BJ (cell line): Measurements from ENCODE around the gene UBR3. TPM values are rescaled to one million over a fixed set of nuclear protein-coding genes. Genes with fewer than 3 reads are reported as not detected.
"Not testable (repeated sequence)": the region's sequence is repeated elsewhere in the genome, so short reads cannot be mapped to it uniquely, and the experiment has no call there.

ENCODE experiments used
- CTCF ChIA-PET: fragments of 350-600 bp; formaldehyde crosslinking; extraction: SDS; loops from one replicate; lab custom pipeline; 2021; ENCODE audit warnings: antibody characterized with exemption, inconsistent platforms; lab: Yijun Ruan, JAX
- POLR2A ChIA-PET: fragments of 300-600 bp; sonication (Branson Sonifier 250); formaldehyde crosslinking; extraction: SDS; loops from one replicate; lab custom pipeline; 2021; ENCODE audit warnings: antibody characterized with exemption; lab: Charles Lee
- DNase-seq: peaks from one replicate; pipeline ENCODE4 v3.0.0-alpha.2; 2011; ENCODE audit warnings: low read depth
- H3K27me3 ChIP-seq: 2 replicates; pipeline ENCODE4 v1.6.0; 2011; ENCODE audit warnings: low read length; ENCODE audit not compliant: control insufficient read depth, insufficient read depth
- H3K36me3 ChIP-seq: 2 replicates; pipeline ENCODE4 v1.5.1; 2011; ENCODE audit warnings: low read length; ENCODE audit not compliant: control insufficient read depth, insufficient read depth
- H3K4me3 ChIP-seq: 2 replicates; pipeline ENCODE4 v1.5.1; 2011; ENCODE audit warnings: low read depth, mild to moderate bottlenecking, control low read depth, low read length
- polyA plus RNA-seq: library from polyadenylated mRNA; depleted of rRNA; stranded (reverse); fragments of >200 nt; gene quantifications from 2 replicates; pipeline ENCODE4 v1.2.3, GENCODE V29; 2011
- TF ChIP-seq, protein P1 (sequence below): IDR thresholded peaks from 2 replicates; pipeline ENCODE4 v1.5.1; 2011; ENCODE audit warnings: low read depth, mild to moderate bottlenecking, control low read depth, inconsistent platforms, low read length, moderate library complexity; ENCODE audit not compliant: insufficient read depth

Gene UBR3
- polyA plus RNA-seq, 1 experiment = 7.5 TPM

DNA sequence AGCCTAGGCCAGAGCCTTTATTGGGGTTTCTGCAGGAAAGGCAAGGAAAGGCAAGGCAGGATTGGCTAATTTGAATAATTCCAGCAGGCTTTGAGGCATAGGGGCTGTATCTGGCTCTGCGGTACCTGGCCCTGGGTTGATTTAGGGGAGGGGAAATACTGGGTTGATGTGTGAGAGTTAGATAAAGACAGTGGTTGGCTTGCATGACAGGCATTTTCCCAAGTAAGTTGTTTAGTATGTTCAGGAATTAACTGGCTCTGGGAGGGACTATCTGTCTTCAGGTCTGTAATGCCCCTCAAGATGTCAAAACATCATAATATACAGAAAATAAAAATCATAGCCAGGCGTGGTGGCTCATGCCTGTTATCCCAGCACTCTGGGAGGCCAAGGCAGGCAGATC lies 98.7 kb downstream of the UBR3 start:
- no peak overlapping the region for H3K4me3 ChIP-seq
- TF ChIP-seq, protein P1, sequence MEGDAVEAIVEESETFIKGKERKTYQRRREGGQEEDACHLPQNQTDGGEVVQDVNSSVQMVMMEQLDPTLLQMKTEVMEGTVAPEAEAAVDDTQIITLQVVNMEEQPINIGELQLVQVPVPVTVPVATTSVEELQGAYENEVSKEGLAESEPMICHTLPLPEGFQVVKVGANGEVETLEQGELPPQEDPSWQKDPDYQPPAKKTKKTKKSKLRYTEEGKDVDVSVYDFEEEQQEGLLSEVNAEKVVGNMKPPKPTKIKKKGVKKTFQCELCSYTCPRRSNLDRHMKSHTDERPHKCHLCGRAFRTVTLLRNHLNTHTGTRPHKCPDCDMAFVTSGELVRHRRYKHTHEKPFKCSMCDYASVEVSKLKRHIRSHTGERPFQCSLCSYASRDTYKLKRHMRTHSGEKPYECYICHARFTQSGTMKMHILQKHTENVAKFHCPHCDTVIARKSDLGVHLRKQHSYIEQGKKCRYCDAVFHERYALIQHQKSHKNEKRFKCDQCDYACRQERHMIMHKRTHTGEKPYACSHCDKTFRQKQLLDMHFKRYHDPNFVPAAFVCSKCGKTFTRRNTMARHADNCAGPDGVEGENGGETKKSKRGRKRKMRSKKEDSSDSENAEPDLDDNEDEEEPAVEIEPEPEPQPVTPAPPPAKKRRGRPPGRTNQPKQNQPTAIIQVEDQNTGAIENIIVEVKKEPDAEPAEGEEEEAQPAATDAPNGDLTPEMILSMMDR = no peak
- no peak for DNase-seq
- ChIA-PET POLR2A (no interaction called here), CTCF (interaction anchor here (1.3 kb wide), 1 partner anchor 101 kb away, joined by 3 read pairs; the partner anchor contains the start of gene METTL5)
- H3K36me3 ChIP-seq = peaks cover 2% of the 10 kb centered on the region
- H3K27me3 ChIP-seq = no peaks in the 10 kb centered on the region

DNA sequence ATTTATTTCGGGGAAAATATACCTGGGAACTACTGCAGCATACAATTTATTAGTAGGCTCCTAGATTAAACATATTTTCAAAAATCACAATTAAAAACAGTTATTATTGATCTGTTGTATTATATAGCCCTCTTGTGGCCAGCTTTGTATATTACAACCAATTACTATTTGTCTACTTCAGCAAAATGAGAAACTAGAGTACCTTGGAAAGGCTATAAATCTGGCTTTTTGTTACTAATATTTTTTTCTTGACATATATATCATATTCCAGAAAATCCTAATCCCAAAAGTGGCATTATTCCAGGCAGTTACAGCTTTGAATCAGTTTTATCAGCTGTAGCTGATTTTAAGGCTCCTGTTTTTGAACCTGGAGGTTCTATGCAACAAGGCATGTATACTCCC lies 101.2 kb downstream of the UBR3 start:
- POLR2A ChIA-PET = no interaction called here
- TF ChIP-seq, protein P1 = peak; percentile 54

DNA sequence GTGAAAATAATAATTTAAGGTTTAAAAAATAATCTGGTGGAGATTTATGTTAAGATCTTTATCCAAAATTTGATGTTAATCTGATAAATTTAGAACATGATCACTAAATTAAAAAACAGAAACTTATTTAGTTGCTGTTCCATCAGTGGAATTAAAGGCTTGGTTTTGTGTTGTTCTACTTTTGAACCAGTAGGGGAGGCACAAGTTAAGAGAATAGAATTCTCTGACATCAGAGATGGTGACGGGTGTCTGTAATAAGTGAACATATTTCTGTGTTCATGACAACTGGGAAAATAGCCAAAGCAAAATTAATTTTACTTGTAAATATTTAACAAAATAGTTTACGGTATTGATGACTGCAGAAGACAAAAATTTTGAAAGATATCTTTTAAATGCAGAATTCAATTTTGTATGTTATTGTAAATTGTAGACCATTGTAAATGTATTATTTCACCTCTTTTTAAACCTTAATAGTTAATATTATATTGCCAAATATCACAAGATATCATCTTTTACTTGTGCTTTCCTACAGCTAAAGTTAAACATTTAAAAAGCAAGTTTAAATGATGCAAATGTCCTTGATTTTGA lies 106.0 kb downstream of the UBR3 start:
- no peaks in the 10 kb centered on the region for H3K36me3 ChIP-seq
- TF ChIP-seq, protein P1 = peak; percentile 64
- ChIA-PET POLR2A (no interaction called here), CTCF (interaction anchor here (1.7 kb wide), 1 partner anchor 105 kb away, joined by 5 read pairs; the partner anchor contains the start of gene UBR3)
- H3K27me3 ChIP-seq = no peaks in the 10 kb centered on the region
- no peak overlapping the region for H3K4me3 ChIP-seq
- DNase-seq = no peak

More for the DNA sequence above, 101.2 kb downstream of the UBR3 start:
- Histone ChIP-seq H3K4me3 (no peak overlapping the region), H3K27me3 (no peaks in the 10 kb centered on the region), H3K36me3 (peaks cover 2% of the 10 kb centered on the region)
- CTCF ChIA-PET = interaction anchor here (0.6 to 2.0 kb wide), 10 partner anchors 12 to 476 kb away, joined by 3 to 9 read pairs (median 4); partner anchors contain the start of gene METTL5
- peak; percentile 13 for DNase-seq

- H3K4me3 ChIP-seq, H3K36me3 ChIP-seq, H3K27me3 ChIP-seq, POLR2A ChIA-PET, CTCF ChIA-PET, DNase-seq: not testable (repeated sequence)
Observed at GRCh38 chr2:169936652-169937051, 109.4 kb downstream of the UBR3 start.

DNA sequence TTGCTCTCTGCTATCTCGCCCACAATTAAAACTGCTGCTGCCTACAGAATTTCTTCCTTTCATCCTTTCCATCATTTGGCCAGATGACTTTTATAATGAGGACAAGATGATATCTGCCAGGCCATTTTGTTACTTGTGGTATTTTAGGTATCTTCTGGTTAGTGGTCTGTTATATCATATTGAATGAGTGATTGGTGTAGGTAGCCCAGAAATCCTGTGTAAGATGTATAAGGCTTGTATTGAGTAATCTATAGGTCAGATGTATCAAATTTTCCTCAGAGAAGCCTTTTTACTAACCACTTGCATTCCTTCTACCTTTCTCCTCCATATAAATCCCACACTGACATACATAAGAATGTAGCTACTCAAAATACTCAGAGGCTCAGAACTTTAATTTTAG lies 118.3 kb downstream of the UBR3 start:
- DNase-seq = no peak
- Histone ChIP-seq H3K36me3 (peaks cover 1% of the 10 kb centered on the region; the same call in 1 of the 2 replicates), H3K27me3 (no peaks in the 10 kb centered on the region), H3K4me3 (no peak overlapping the region)
- ChIA-PET POLR2A (no interaction called here), CTCF (no interaction called here)
- TF ChIP-seq, protein P1 = no peak

GRCh38 chr2:169946092-169946491 lies 118.8 kb downstream of the UBR3 start:
- no peak for DNase-seq
- POLR2A ChIA-PET = no interaction called here
- H3K36me3 ChIP-seq = peaks cover 1% of the 10 kb centered on the region; the same call in 1 of the 2 replicates
- TF ChIP-seq, protein P1 = no peak
- no peaks in the 10 kb centered on the region for H3K27me3 ChIP-seq
- CTCF ChIA-PET = no interaction called here
- no peak overlapping the region for H3K4me3 ChIP-seq
